Mesodermal cell (in vitro differentiated cells): ENCODE data around the gene C12orf42. TPM values are rescaled to one million over a fixed set of nuclear protein-coding genes. Genes with fewer than 3 reads are reported as not detected.

Experiments
- H3K27ac ChIP-seq: 2 replicates; pipeline ENCODE4 v1.7.0; 2013; ENCODE audit warnings: mild to moderate bottlenecking, low read depth, low read length, moderate library complexity; ENCODE audit not compliant: severe bottlenecking
- H3K36me3 ChIP-seq: 2 replicates; pipeline ENCODE4 v1.7.1; 2013; ENCODE audit warnings: mild to moderate bottlenecking, low read length, moderate library complexity; ENCODE audit not compliant: control insufficient read depth, insufficient read depth
- H3K4me1 ChIP-seq: one replicate; pipeline ENCODE4 v1.7.1; 2013; ENCODE audit warnings: mild to moderate bottlenecking, low read length; ENCODE audit not compliant: insufficient read depth, control insufficient read depth, poor library complexity, severe bottlenecking
- H3K4me3 ChIP-seq: 2 replicates; pipeline ENCODE4 v1.7.0; 2013; ENCODE audit warnings: low read length, control low read depth, mild to moderate bottlenecking; ENCODE audit not compliant: insufficient read depth, poor library complexity, severe bottlenecking; ENCODE audit errors: extremely low read depth
- H3K9me3 ChIP-seq: 2 replicates; pipeline ENCODE4 v1.7.1; 2013; ENCODE audit warnings: mild to moderate bottlenecking, low read length, moderate library complexity; ENCODE audit not compliant: control insufficient read depth
- WGBS, 2 experiments: methylation state at CpG; one replicate each; pipeline ENCODE4 v1.1.5; 2013; ENCODE audit warnings: missing lambda C conversion rate in 2 of 2; ENCODE audit not compliant: insufficient coverage in 2 of 2; 5-methylcytosine and 5-hydroxymethylcytosine counted together
- polyA plus RNA-seq, 2 experiments: library from polyadenylated mRNA; stranded (reverse); fragments of 50-300 nt; gene quantifications; one replicate each; pipeline ENCODE4 v1.2.3, GENCODE V29; 2013

Gene C12orf42
- not detected for polyA plus RNA-seq (2013, experiment 1 of 2)
- not detected for polyA plus RNA-seq (2013, experiment 2 of 2)

DNA sequence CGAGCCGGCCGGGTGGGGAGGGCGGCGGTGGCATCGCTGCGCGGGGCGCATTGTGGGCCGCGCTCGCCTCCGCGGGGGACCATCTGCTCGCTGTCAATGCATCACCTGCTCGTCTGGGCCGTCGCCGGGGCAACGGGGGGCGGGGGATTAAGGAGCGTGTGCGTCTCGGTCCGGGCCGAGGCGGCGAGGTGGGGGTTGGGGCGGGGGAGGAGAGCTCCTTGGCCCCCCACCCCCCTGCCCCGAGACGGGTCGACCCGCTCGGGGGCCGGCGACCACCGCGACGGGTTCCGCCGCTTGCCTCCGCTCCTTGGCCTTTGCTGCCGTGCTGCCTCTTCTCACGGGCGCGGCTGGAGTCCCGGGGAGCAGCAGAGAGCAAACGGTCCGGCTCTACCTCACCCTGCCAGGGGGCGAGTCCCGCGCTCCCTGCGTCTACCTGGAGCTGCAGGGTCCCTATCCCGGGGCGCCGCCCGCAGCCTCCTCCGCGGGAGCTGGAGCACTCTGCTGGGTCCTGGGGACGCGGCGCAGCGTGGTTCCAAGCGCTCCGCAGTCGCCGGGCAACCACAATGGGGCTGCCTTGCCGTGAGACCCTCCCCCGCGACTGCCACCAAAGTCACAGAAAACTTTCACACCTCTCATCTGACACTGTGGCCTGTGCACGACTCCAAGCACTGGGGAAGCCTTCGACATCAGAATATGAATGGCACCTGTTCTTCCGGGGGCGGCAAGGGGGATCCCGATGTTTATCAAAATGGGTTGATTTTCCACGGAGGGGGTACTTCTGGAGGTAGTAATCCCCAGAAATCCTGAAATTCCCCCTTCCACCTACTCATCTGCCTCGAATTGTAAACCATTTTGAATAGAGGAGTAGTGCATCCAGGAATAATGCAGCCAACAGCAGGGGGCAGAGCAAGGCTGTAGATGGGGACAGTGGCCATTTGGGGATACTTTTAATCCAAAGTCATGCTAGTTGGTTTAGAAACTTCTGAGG is at the start of gene C12orf42:
TSS of gene C12orf42 (minus strand) at position 500 of the 988 bp plus-strand sequence. CDS start 17,542 bp downstream, outside the sequence.
- no peak within 1 kb of the TSS for H3K27ac ChIP-seq
- H3K9me3 ChIP-seq = no peaks in the 10 kb centered on the region
- 0% methylated on average over 25 to 42 of the region's 77 CpGs for WGBS, 2 experiments

DNA sequence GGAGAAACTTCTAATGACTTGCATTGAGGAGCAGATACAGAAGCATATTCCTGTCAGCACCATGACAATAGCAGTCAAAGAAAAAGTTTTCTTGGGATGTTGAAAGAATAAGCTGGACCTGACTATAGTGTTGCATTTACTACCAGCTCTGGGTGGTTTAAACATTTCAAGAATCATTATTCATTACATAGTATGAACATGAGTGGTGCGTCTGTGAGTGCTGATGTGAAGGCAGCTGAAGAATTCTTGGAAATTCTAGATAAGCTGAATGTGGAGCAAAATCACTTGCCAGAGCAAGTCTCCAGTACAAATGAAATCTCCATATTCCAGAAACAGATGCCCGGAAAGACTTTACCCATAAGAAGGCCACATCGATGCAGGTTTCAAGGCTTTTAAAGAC is 46.3 kb upstream of the C12orf42 start:
- H3K36me3 ChIP-seq = no peaks in the 10 kb centered on the region
- H3K27ac ChIP-seq = no peak overlapping the region
- no peak overlapping the region for H3K4me3 ChIP-seq
- WGBS, 2 experiments = 100% methylated on average over 2 of the region's 3 CpGs
- no peaks in the 10 kb centered on the region for H3K9me3 ChIP-seq
- H3K4me1 ChIP-seq = peaks cover 8% of the 10 kb centered on the region

More for the DNA sequence above, at the start of gene C12orf42:
- peak within 1 kb of the TSS; percentile 30 for H3K4me3 ChIP-seq
- H3K36me3 ChIP-seq = no peaks in the 10 kb centered on the region
- H3K4me1 ChIP-seq = no peaks in the 10 kb centered on the region

DNA sequence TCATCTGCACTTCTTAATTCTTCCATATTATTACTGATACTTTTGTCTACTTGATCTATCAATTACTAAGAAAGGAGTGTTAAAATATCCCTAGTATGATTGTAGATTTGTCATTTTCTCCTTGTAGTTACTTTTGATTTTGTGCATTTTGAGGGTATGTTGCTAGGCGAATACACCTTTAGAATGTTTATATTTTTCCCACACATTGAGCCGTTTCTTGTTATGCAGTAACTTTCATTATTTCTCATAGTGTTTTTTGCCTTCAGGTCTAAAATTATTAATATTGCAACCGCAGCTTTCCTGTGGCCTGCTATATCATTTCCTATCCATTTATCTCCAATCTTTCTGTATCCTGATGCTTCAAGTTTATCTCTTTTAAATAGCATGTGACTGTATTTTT is 44.6 kb upstream of the C12orf42 start:
- no peak overlapping the region for H3K4me3 ChIP-seq
- WGBS, 2 experiments = 100% methylated on average over 1 of the region's 3 CpGs; no CpG with 5 or more reads in 1 of the 2 experiments
- H3K4me1 ChIP-seq = peaks cover 8% of the 10 kb centered on the region
- H3K9me3 ChIP-seq = no peaks in the 10 kb centered on the region
- no peak overlapping the region for H3K27ac ChIP-seq
- no peaks in the 10 kb centered on the region for H3K36me3 ChIP-seq

DNA sequence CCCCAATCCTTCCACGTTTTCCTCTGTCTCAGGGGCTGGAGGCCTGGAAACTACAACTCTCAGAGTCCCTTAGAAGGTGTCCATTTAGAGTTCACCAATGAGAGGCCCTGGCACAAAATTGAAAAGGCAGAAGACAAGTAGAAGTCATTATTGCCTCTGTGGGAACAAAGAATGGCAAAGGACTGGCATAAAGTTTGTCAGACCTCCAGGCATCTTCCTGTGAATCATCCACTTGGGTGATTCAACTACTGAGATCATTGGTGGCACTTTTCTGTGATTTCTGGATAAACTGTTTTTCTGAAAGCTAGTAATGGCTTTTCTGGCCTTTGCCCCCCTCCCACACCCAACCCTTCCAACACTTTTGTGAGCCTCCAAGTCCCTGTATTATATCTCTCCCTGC is 42.6 kb upstream of the C12orf42 start:
- Histone ChIP-seq H3K9me3 (no peaks in the 10 kb centered on the region), H3K27ac (peak overlapping the region; percentile 3)
- WGBS, 2 experiments = 83% methylated on average over 1 of the region's 1 CpG; no CpG with 5 or more reads in 1 of the 2 experiments

DNA sequence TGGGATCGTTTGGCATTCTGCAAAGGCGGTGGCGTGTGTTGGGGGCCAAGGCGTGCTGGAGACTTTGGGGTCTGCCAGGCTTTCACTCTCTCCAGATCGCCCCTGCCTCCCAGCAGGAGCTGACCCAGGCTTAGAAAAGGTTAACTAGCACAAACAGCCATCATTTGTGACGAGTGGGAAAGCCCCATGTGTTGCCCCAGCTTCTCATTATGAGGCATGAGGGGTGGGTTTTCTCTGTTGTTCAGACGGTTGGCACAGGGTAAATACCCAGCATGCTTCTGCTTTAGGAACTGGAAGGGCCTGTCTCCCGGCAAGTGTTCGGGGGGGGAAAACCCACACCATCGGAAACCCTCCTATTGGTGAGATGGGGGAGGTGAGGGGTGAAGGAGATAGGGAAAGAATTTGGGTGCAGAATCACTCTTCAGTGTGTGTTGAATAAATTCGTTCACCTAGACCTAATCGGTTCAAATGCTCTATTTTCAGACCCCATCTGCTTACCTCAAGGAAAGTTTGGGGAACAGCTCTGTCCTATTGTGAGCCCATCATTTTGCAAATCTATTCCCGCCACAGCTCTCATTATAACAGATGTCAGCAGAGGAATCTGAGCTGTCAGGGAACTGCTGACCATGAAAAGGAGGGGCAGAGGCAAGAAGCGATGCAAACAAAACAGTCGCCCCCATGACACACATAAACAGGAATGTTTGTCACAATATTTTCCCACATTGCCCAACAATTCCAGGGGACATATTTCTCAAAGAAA is 34.7 kb upstream of the C12orf42 start:
- no peaks in the 10 kb centered on the region for H3K36me3 ChIP-seq
- no peak overlapping the region for H3K27ac ChIP-seq
- WGBS, 2 experiments = 69 to 78% methylated on average over 8 to 14 of the region's 15 CpGs
- peaks cover 6% of the 10 kb centered on the region for H3K4me1 ChIP-seq
- H3K4me3 ChIP-seq = no peak overlapping the region
- H3K9me3 ChIP-seq = no peaks in the 10 kb centered on the region

More for the DNA sequence above, 42.6 kb upstream of the C12orf42 start:
- Histone ChIP-seq H3K36me3 (no peaks in the 10 kb centered on the region), H3K4me3 (no peak overlapping the region), H3K4me1 (peaks cover 8% of the 10 kb centered on the region)

DNA sequence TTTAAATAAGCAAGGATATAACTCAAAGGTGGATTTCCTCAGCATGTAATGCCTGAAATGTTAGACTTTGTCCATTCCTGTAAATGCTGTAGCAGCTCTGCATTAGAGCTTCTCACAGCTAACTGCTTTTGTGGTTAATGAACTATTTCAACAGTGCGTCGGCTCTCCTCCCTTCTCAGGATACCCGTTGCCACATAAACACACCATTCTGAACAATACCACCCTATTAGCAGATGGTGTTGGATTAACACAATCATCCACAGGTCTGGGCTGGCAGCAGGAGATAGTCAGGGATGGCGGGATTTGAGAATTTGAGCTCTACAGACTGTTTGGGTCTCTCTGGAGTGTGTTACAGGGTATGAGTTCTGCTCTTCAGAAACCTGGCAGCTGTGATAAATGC is 33.5 kb upstream of the C12orf42 start:
- 50% methylated on average over 2 of the region's 4 CpGs; no CpG with 5 or more reads in 1 of the 2 experiments for WGBS, 2 experiments
- no peak overlapping the region for H3K4me3 ChIP-seq
- peaks cover 6% of the 10 kb centered on the region for H3K4me1 ChIP-seq
- no peaks in the 10 kb centered on the region for H3K9me3 ChIP-seq
- no peaks in the 10 kb centered on the region for H3K36me3 ChIP-seq
- H3K27ac ChIP-seq = no peak overlapping the region

DNA sequence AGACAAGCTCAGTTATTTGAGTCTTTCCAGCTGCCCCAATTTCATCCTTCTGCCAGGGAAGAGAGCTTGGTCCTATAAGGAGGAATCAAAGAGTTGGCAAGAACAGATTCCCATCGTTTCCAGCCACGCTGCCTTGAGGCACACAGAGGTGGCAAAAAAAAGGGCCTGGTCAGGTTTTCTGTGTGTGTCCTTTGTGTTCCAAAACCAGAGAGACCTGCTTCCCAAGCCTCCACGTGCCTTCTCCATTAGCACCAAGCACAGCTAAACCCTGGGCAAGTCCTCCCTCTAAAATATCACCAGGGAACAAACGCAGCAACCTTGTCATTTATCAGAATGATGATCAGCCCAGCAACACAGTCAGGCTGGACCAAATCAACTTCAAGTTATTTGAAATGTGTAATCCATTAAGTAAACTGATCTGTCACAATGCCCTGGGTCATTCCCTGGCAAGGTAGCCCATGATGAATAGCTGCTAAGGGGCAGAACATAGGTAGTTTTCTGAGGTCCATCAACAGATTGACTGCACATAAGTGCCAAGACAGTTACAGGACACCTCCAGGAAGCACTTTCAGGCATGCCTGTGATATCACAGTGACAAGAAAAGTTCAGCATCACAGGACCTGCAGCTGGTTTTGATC is 28.6 kb upstream of the C12orf42 start:
- WGBS, 2 experiments = 100% methylated on average over 1 to 3 of the region's 4 CpGs

DNA sequence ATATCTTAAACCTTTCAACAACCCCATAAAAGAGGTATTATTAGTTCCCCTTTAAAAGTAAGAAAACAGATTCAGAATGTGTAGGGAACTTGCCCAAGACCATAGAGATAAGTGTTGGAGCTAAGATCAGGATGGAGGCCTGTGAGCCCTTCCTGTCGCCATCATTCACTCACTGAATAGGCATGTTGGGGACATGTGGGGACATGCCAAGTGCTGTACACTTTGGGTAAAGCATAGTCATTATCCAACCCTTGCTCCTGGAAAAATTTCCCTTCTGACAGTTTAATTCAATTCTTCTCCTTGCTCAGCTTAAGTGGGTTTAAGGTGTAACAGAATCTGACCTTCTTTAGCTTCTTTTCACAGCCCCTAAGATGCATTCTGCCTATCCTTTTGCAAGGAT is 28.0 kb upstream of the C12orf42 start:
- no peak overlapping the region for H3K4me3 ChIP-seq
- H3K9me3 ChIP-seq = no peaks in the 10 kb centered on the region
- H3K4me1 ChIP-seq = peaks cover 6% of the 10 kb centered on the region
- H3K27ac ChIP-seq = no peak overlapping the region
- WGBS, 2 experiments = 100% methylated on average over 1 of the region's 1 CpG; no CpG with 5 or more reads in 1 of the 2 experiments
- no peaks in the 10 kb centered on the region for H3K36me3 ChIP-seq

More for the DNA sequence above, 28.6 kb upstream of the C12orf42 start:
- Histone ChIP-seq H3K9me3 (no peaks in the 10 kb centered on the region), H3K27ac (no peak overlapping the region), H3K4me1 (peaks cover 6% of the 10 kb centered on the region), H3K4me3 (no peak overlapping the region), H3K36me3 (no peaks in the 10 kb centered on the region)

DNA sequence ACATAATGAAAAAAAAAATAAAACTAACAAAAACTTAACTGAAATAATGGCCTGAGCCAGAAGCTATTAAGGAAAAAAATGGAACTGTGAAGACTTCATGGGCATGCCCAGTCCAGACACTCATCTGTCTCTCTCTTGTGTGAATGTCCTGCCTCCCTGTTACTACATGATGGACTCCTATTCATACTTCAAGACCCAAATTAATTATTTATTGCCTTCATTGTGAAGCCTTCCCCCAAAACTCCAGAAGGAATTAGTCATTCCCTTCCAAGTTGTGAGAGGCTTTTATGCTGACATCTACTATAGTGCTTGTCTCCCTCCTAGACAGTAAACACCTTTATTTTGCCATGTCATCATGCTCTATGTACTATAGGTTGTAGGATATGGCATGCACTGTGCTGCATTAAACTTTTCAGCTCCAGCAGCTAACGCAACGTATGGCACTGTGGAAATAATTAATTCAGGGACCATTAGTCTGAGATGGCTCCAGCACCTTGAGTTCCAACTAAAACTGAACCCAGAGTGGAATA is 25.0 kb upstream of the C12orf42 start:
- WGBS, 2 experiments = 67 to 90% methylated on average over 2 of the region's 2 CpGs
- Histone ChIP-seq H3K36me3 (no peaks in the 10 kb centered on the region), H3K27ac (no peak overlapping the region), H3K4me1 (no peaks in the 10 kb centered on the region), H3K4me3 (no peak overlapping the region), H3K9me3 (no peaks in the 10 kb centered on the region)

DNA sequence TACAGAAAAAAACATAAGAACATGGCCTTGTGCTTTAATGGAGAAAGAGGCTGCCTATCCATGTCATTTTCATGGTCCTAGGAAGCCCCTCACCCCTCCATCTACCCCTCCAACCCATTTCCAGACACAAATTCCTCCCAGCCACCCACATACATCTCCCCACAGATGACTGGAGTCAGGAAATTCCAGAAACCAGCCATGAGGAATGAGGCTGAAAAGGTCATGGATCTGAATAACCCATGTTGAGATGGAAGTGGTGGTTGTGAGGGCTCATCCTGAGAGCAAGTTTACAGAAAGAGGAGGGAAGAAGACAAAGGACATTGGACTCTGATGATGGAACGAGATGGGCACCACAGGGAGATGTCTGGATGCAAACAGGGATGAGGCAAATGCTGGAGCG is 23.9 kb upstream of the C12orf42 start:
- H3K4me3 ChIP-seq = no peak overlapping the region
- H3K36me3 ChIP-seq = no peaks in the 10 kb centered on the region
- H3K9me3 ChIP-seq = no peaks in the 10 kb centered on the region
- H3K27ac ChIP-seq = no peak overlapping the region
- no peaks in the 10 kb centered on the region for H3K4me1 ChIP-seq
- 83 to 93% methylated on average over 2 of the region's 2 CpGs for WGBS, 2 experiments
